ENCODE measurements around the gene ZNF202.

- TF ChIP-seq CTCF (IDR thresholded peaks at IDR 0.05), result no peak
- TF ChIP-seq POLR2A (IDR thresholded peaks at IDR 0.05), result no peak
Measured at GRCh38 chr11:123762422-123762821, 21.0 kb upstream of the ZNF202 start.

Measured in prostate gland (tissue), 2 donors.